ENCODE results near the gene SARDH.

GRCh38 chr9:133775291-133775690 is 37.1 kb upstream of the SARDH start:
- TF ChIP-seq, protein P1, sequence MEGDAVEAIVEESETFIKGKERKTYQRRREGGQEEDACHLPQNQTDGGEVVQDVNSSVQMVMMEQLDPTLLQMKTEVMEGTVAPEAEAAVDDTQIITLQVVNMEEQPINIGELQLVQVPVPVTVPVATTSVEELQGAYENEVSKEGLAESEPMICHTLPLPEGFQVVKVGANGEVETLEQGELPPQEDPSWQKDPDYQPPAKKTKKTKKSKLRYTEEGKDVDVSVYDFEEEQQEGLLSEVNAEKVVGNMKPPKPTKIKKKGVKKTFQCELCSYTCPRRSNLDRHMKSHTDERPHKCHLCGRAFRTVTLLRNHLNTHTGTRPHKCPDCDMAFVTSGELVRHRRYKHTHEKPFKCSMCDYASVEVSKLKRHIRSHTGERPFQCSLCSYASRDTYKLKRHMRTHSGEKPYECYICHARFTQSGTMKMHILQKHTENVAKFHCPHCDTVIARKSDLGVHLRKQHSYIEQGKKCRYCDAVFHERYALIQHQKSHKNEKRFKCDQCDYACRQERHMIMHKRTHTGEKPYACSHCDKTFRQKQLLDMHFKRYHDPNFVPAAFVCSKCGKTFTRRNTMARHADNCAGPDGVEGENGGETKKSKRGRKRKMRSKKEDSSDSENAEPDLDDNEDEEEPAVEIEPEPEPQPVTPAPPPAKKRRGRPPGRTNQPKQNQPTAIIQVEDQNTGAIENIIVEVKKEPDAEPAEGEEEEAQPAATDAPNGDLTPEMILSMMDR (IDR thresholded peaks at IDR 0.05 in 2 of 3, conservative IDR thresholded peaks at IDR 0.05 in 1 of 3; ENCODE audit: borderline replicate concordance in 1 of 3, insufficient read depth in 1 of 3, low read depth in 2 of 3, low read length in 2 of 3): no peak
- TF ChIP-seq POLR2AphosphoS5 (IDR thresholded peaks at IDR 0.05; ENCODE audit: low read depth, low read length): no peak
- no peak for TF ChIP-seq ATF3 (IDR thresholded peaks at IDR 0.05)
- no peak for TF ChIP-seq POLR2A (IDR thresholded peaks at IDR 0.05; ENCODE audit: borderline replicate concordance, extremely low read depth, insufficient read depth, insufficient read length)
- TF ChIP-seq SIN3A (IDR thresholded peaks at IDR 0.05; ENCODE audit: low read depth): no peak
- no peak for TF ChIP-seq EZH2 (IDR thresholded peaks at IDR 0.05)
- TF ChIP-seq YY1 (IDR thresholded peaks at IDR 0.05; ENCODE audit: extremely low read depth, insufficient replicate concordance, low read depth, low read length): no peak
- TF ChIP-seq JUND (IDR thresholded peaks at IDR 0.05): no peak
- TF ChIP-seq, protein P2, sequence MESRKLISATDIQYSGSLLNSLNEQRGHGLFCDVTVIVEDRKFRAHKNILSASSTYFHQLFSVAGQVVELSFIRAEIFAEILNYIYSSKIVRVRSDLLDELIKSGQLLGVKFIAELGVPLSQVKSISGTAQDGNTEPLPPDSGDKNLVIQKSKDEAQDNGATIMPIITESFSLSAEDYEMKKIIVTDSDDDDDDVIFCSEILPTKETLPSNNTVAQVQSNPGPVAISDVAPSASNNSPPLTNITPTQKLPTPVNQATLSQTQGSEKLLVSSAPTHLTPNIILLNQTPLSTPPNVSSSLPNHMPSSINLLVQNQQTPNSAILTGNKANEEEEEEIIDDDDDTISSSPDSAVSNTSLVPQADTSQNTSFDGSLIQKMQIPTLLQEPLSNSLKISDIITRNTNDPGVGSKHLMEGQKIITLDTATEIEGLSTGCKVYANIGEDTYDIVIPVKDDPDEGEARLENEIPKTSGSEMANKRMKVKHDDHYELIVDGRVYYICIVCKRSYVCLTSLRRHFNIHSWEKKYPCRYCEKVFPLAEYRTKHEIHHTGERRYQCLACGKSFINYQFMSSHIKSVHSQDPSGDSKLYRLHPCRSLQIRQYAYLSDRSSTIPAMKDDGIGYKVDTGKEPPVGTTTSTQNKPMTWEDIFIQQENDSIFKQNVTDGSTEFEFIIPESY (IDR thresholded peaks at IDR 0.05; ENCODE audit: extremely low read depth, insufficient replicate concordance, low read length): no peak
- no peak for TF ChIP-seq EGR1 (IDR thresholded peaks at IDR 0.05; ENCODE audit: low read depth)
- no peak for TF ChIP-seq EZH2phosphoT487 (IDR thresholded peaks at IDR 0.05; ENCODE audit: borderline replicate concordance)
- no peak for TF ChIP-seq REST (IDR thresholded peaks at IDR 0.05; ENCODE audit: low read depth)
- TF ChIP-seq RAD21 (IDR thresholded peaks at IDR 0.05; ENCODE audit: low read depth): no peak
- no peak for TF ChIP-seq CEBPB (IDR thresholded peaks at IDR 0.05; ENCODE audit: low read depth)

Data from HCT116 (cell line).